ENCODE measurements around the gene COL9A2. TPM values are rescaled to one million over a fixed set of nuclear protein-coding genes. Genes with fewer than 3 reads are reported as not detected.

COL9A2 gene
- total and polyA plus RNA-seq, 2 donors (not counting 1 experiment from before 2014, with no cell fraction given) = 14.8 to 30.6 TPM

GRCh38 chr1:40257313-40257687 is 59.8 kb downstream of the COL9A2 start:
- no peaks in the 10 kb centered on the region for H4K20me1 ChIP-seq (ENCODE audit: control insufficient read depth, insufficient read depth, low read length, poor library complexity, severe bottlenecking)
- H3K36me3 ChIP-seq (replicated peaks in 1 of 2; ENCODE audit: control extremely low read depth in 1 of 2, control insufficient read depth in 1 of 2, extremely low read depth in 1 of 2, insufficient read depth in 2 of 2, low read length in 1 of 2) = peaks cover 2 to 21% of the 10 kb centered on the region in 2 experiments
- H3K79me2 ChIP-seq (ENCODE audit: control insufficient read depth, insufficient read depth, low read length) = peaks cover 41% of the 10 kb centered on the region
- Mint-ChIP-seq H3K4me3 (peak overlapping the region; percentile 97), H3K9me3 (ENCODE audit: insufficient read depth) (no peaks in the 10 kb centered on the region), H3K27me3 (no peaks in the 10 kb centered on the region), H3K27ac (peak overlapping the region; percentile 99), H3K4me1 (peaks cover 30% of the 10 kb centered on the region)
- TF ChIP-seq CTCF (IDR thresholded peaks at IDR 0.05) (no peak), EZH2 (IDR thresholded peaks at IDR 0.05; ENCODE audit: borderline replicate concordance, insufficient read depth, low read depth, low read length, poor library complexity, severe bottlenecking) (no peak)
- H3K4me1 ChIP-seq (ENCODE audit: control insufficient read depth in 2 of 2, insufficient read depth in 2 of 2, low read length in 2 of 2) = peaks cover 9 to 10% of the 10 kb centered on the region in 2 donors
- H2AFZ ChIP-seq (ENCODE audit: insufficient read depth, low read depth, low read length, poor library complexity, severe bottlenecking) = peak overlapping the region; percentile 92
- H3K27me3 ChIP-seq (replicated peaks in 1 of 4; ENCODE audit: control extremely low read depth in 1 of 4, control insufficient read depth in 3 of 4, insufficient read depth in 4 of 4, low read length in 3 of 4) = no peaks in the 10 kb centered on the region
- intact Hi-C loops (cut with micrococcal nuclease) = loop anchor here (1.0 to 10.0 kb wide), 3 partner anchors 80 to 193 kb away; partner anchors contain the start of gene ZFP69B
- WGBS (ENCODE audit: insufficient coverage) = 0% methylated on average over 16 of the region's 16 CpGs
- DNase-seq (no peak), ATAC-seq (ENCODE audit: low read depth) (peak; percentile 2)
- H3K4me3 ChIP-seq (ENCODE audit: control extremely low read depth in 1 of 5, extremely low read depth in 1 of 5, insufficient read depth in 1 of 5, low read depth in 2 of 5, low read length in 4 of 5) = peak overlapping the region; percentile 80 to 98 (median 96)
- no peaks in the 10 kb centered on the region for H3K9me3 ChIP-seq (ENCODE audit: control extremely low read depth in 1 of 3, control insufficient read depth in 2 of 3, insufficient read depth in 1 of 3, low read length in 2 of 3)
- ChIA-PET POLR2A (interaction anchor here (0.7 to 1.3 kb wide), 10 partner anchors 33 to 1156 kb away, joined by 3 to 11 read pairs (median 4); partner anchors contain the start of genes CAP1, COL9A2 and SMAP2), CTCF (interaction anchor here (0.6 to 1.0 kb wide), 2 partner anchors 104 to 143 kb away, joined by 3 read pairs; no protein-coding TSS in a partner anchor)
- H3K9ac ChIP-seq (ENCODE audit: low read length) = peak overlapping the region; percentile 97
- H3K4me2 ChIP-seq (replicated peaks; ENCODE audit: low read depth, low read length, poor library complexity, severe bottlenecking) = peak overlapping the region; percentile 91
- H3K27ac ChIP-seq (ENCODE audit: low read length in 2 of 2) = peak overlapping the region; percentile 99

GRCh38 chr1:40256401-40257084 is 60.5 kb downstream of the COL9A2 start:
- Histone ChIP-seq H3K4me2 (replicated peaks; ENCODE audit: low read depth, low read length, poor library complexity, severe bottlenecking) (peak overlapping the region; percentile 91), H3K4me1 (ENCODE audit: control insufficient read depth in 2 of 2, insufficient read depth in 2 of 2, low read length in 2 of 2) (peaks cover 9 to 10% of the 10 kb centered on the region in 2 donors), H2AFZ (ENCODE audit: insufficient read depth, low read depth, low read length, poor library complexity, severe bottlenecking) (peak overlapping the region; percentile 92), H3K27ac (ENCODE audit: low read length in 2 of 2) (peak overlapping the region in 1 of 2 donors; percentile 99), H3K27me3 (replicated peaks in 1 of 4; ENCODE audit: control extremely low read depth in 1 of 4, control insufficient read depth in 3 of 4, insufficient read depth in 4 of 4, low read length in 3 of 4) (no peaks in the 10 kb centered on the region), H3K79me2 (ENCODE audit: control insufficient read depth, insufficient read depth, low read length) (peaks cover 36% of the 10 kb centered on the region), H4K20me1 (ENCODE audit: control insufficient read depth, insufficient read depth, low read length, poor library complexity, severe bottlenecking) (no peaks in the 10 kb centered on the region), H3K36me3 (replicated peaks in 1 of 2; ENCODE audit: control extremely low read depth in 1 of 2, control insufficient read depth in 1 of 2, extremely low read depth in 1 of 2, insufficient read depth in 2 of 2, low read length in 1 of 2) (peaks cover 2 to 14% of the 10 kb centered on the region in 2 experiments), H3K9me3 (ENCODE audit: control extremely low read depth in 1 of 3, control insufficient read depth in 2 of 3, insufficient read depth in 1 of 3, low read length in 2 of 3) (no peaks in the 10 kb centered on the region), H3K9ac (ENCODE audit: low read length) (peak overlapping the region; percentile 97), H3K4me3 (ENCODE audit: control extremely low read depth in 1 of 5, extremely low read depth in 1 of 5, insufficient read depth in 1 of 5, low read depth in 2 of 5, low read length in 4 of 5) (peak overlapping the region in 2 of 5 experiments; percentile 80 to 97)
- H3K27ac Mint-ChIP-seq = no peak overlapping the region
- ATAC-seq (ENCODE audit: low read depth) (no peak), DNase-seq (no peak)
- peaks cover 30% of the 10 kb centered on the region for H3K4me1 Mint-ChIP-seq
- H3K9me3 Mint-ChIP-seq (ENCODE audit: insufficient read depth) = no peaks in the 10 kb centered on the region
- no peak for TF ChIP-seq EZH2 (IDR thresholded peaks at IDR 0.05; ENCODE audit: borderline replicate concordance, insufficient read depth, low read depth, low read length, poor library complexity, severe bottlenecking)
- TF ChIP-seq CTCF (IDR thresholded peaks at IDR 0.05) = no peak
- intact Hi-C loops (cut with micrococcal nuclease) = loop anchor here (1.0 to 10.0 kb wide), 3 partner anchors 81 to 194 kb away; partner anchors contain the start of gene ZFP69B
- H3K4me3 Mint-ChIP-seq = peak overlapping the region; percentile 97
- no CpG with 5 or more reads among the region's 6 CpGs for WGBS (ENCODE audit: insufficient coverage)
- ChIA-PET POLR2A (interaction anchor here (0.8 to 1.3 kb wide), 2 partner anchors 103 to 217 kb away, joined by 4 to 6 read pairs; partner anchors contain the start of gene CAP1), CTCF (interaction anchor here (1.0 to 1.7 kb wide), 4 partner anchors 83 to 148 kb away, joined by 3 to 6 read pairs (median 4); no protein-coding TSS in a partner anchor)
- no peaks in the 10 kb centered on the region for H3K27me3 Mint-ChIP-seq
